Subcutaneous adipose tissue (tissue), 4 donors: ENCODE results near the gene PKD1. TPM values are rescaled to one million over a fixed set of nuclear protein-coding genes. Genes with fewer than 3 reads are reported as not detected.

Experiments used
- total RNA-seq, 4 donors: library from RNA; depleted of rRNA; stranded (reverse); fragments of >200 nt; gene quantifications; one replicate each; pipeline ENCODE4 v1.1.0, GENCODE V29; 2016
- TF ChIP-seq, protein P1 (sequence below): fragments of 450-650 bp; IDR thresholded peaks from one replicate; pipeline ENCODE4 v1.5.1; 2016; ENCODE audit warnings: low read depth, mild to moderate bottlenecking, control low read depth, antibody characterized with exemption, moderate library complexity

Gene PKD1
- total RNA-seq, 4 donors from 2014 or later, result 40.1 to 318 (median 76.1) TPM

GRCh38 chr16:2063861-2064260 is 71.8 kb downstream of the PKD1 start:
- TF ChIP-seq, protein P1, sequence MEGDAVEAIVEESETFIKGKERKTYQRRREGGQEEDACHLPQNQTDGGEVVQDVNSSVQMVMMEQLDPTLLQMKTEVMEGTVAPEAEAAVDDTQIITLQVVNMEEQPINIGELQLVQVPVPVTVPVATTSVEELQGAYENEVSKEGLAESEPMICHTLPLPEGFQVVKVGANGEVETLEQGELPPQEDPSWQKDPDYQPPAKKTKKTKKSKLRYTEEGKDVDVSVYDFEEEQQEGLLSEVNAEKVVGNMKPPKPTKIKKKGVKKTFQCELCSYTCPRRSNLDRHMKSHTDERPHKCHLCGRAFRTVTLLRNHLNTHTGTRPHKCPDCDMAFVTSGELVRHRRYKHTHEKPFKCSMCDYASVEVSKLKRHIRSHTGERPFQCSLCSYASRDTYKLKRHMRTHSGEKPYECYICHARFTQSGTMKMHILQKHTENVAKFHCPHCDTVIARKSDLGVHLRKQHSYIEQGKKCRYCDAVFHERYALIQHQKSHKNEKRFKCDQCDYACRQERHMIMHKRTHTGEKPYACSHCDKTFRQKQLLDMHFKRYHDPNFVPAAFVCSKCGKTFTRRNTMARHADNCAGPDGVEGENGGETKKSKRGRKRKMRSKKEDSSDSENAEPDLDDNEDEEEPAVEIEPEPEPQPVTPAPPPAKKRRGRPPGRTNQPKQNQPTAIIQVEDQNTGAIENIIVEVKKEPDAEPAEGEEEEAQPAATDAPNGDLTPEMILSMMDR, result no peak

DNA sequence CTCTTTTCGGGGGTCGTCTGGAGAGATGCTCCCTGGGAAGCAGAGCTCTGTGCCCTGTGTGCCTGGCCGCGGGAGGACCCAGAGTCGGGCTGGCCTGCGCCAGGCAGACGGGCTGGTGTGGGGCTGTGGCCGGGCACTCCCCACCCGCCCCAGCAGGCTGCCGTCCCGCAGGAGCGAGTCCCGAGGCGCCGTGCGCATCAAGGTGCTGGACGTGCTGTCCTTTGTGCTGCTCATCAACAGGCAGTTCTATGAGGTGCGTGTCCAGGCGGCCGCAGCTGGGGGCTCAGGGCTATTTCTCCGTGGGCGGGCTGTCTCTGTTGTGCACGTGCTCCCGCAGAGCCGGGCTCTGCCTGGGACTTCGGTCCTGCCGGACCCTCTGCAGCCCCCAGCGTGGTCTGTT is 72.9 kb downstream of the PKD1 start:
- TF ChIP-seq, protein P1, result no peak

- TF ChIP-seq, protein P1, result no peak
Observed at GRCh38 chr16:2061526-2061925, 74.2 kb downstream of the PKD1 start.

DNA sequence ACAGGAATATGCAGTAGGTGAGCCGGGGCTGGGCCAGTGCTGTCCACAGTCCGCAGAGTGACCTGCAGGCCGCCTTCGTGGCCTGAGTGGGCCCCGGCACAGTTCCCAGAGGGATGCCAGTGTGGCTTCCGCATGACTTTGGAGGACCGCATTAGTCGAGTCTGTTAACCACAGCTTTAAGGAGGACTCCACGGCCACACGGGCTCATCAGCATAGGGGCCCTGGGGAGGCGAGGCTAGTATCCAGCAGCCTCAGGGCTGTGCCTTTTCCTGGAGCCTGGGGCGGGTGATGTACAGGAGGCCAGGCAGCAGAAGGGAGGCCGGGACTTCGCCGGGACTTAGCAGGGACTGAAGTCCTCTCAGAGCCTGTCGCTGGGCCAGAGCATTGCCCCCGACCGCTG is 74.7 kb downstream of the PKD1 start:
- TF ChIP-seq, protein P1, result no peak

DNA sequence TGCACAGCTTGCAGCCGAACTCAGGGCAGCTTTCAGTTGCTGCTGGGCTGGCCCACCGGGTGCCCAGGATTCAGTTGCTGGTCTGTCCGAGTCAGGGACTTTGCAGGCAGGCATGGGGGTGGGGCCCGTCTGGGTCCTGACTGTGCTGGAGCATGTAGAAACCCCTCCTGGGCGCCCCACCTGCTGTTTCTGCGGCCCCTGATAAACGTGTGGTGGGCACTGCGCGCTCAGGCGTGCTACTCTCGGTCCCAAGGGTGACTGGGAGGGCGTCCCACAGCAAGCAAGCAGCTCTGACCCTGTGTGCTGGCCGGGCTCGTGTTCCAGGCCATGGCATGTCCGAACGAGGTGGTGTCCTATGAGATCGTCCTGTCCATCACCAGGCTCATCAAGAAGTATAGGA is 75.4 kb downstream of the PKD1 start:
- TF ChIP-seq, protein P1, result no peak

GRCh38 chr16:2058872-2059271 is 76.8 kb downstream of the PKD1 start:
- TF ChIP-seq, protein P1, result no peak

GRCh38 chr16:2058420-2058819 is 77.3 kb downstream of the PKD1 start:
- TF ChIP-seq, protein P1, result no peak
